NCI-H2227 treated with DMSO at 0.1 percent for 48 hours (cell line): ENCODE results near the gene TEX2.
"Not testable (repeated sequence)": the region's sequence is repeated elsewhere in the genome, so short reads cannot be mapped to it uniquely, and the experiment has no call there.

Source experiments
- DNase-seq: peaks from one replicate; lab custom pipeline; 2025; lab: John Stamatoyannopoulos, UW

The TEX2 gene

DNA sequence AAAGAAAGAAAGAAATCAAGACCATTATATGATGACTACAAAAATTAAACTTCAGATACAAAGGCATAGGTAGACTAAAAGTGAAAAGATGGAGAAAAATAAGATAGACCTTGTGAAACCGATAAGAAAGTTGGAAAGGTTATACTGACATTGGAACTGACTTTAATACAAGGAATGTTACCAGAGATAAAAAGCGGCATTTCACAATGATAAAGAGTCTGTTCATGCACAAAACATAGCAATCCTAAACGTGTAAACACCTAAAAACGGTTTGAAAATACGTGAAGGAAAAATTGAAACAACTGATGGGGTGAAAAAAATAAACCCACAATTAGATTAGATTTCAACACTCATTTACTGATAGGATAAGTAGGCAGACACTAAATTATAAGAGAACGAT is 123.5 kb downstream of the TEX2 start:
- DNase-seq: no peak

- no peak for DNase-seq
Measured at GRCh38 chr17:64138441-64138840, 124.6 kb downstream of the TEX2 start.

GRCh38 chr17:64135000-64135399 is 128.1 kb downstream of the TEX2 start:
- no peak for DNase-seq

GRCh38 chr17:64134216-64134970 is 128.7 kb downstream of the TEX2 start:
- DNase-seq: no peak

DNA sequence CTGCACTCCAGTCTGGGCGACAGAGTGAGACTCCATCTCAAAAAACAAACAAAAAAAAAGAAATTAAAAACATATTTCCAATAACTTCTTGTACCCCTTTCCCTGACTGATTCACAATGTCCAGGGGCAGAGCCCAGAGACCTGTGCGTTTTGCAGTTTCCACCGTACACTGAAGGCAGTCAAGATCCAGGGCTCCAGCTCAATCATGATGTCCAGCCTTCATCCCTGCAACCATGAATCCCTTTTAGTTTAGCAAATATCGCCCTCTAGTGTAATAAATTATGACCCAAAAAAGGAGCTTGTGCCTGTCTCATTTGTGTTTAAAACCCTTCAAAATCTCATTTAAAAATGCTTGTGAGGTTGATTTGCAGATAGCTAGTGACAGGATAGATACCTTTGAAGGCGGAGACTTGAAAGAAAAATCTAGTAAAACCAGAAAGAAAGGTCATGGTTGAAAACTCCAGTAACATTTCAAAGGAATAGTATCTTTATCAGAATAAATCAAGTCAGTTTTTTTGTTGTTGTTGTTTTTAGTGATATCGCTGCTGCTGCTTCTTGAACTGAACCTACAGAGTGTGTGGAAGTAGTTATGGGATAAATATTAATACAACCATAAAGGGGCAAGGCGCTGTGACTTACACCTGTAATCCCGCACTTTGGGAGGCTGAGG is 129.4 kb downstream of the TEX2 start:
- DNase-seq: peak; percentile 71

GRCh38 chr17:64131606-64132270 is 131.3 kb downstream of the TEX2 start:
- no peak for DNase-seq

GRCh38 chr17:64130559-64131001 is 132.5 kb downstream of the TEX2 start:
- no peak for DNase-seq

- DNase-seq: peak; percentile 98
Measured at GRCh38 chr17:64129765-64130558, 133.1 kb downstream of the TEX2 start, which contains the start of gene ERN1. Gene ERN1 (minus strand): TSS chr17:64130144. CDS start chr17:64130029, 115 bp downstream.

GRCh38 chr17:64129515-64129764 is 133.6 kb downstream of the TEX2 start:
- DNase-seq: no peak

GRCh38 chr17:64128787-64129514 is 134.1 kb downstream of the TEX2 start:
- DNase-seq: no peak

GRCh38 chr17:64126918-64127317 is 136.1 kb downstream of the TEX2 start:
- no peak for DNase-seq

GRCh38 chr17:64125937-64126336 is 137.1 kb downstream of the TEX2 start:
- no peak for DNase-seq

DNA sequence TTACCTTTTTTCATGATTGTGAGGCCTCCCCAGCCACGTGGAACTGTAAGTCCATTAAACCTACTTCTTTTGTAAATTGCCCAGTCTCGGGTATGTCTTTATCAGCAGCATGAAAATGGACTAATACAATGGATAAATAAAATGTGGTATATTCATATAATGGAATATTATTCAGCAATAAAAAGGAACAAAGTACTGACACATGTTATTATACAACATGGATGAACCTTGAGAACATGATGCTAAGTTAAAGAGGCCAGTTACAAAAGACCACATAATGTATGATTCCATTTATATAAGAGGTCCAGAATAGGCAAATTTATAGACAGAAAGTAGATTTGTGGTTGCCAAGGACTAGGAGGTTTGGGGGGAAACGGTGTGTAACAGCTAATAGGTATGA is 138.5 kb downstream of the TEX2 start:
- DNase-seq: no peak

- DNase-seq: no peak
Measured at GRCh38 chr17:64123114-64123513, 139.9 kb downstream of the TEX2 start.

- not testable (repeated sequence) for DNase-seq
Measured at GRCh38 chr17:64120972-64121786, 141.9 kb downstream of the TEX2 start.

- DNase-seq: no peak
Measured at GRCh38 chr17:64120159-64120810, 142.8 kb downstream of the TEX2 start.

GRCh38 chr17:64117981-64118979 is 144.8 kb downstream of the TEX2 start:
- no peak for DNase-seq

- no peak for DNase-seq
Measured at GRCh38 chr17:64115822-64116534, 147.1 kb downstream of the TEX2 start.
